Lung (tissue), 12 donors: ENCODE measurements around the gene CTNNBL1. TPM values are rescaled to one million over a fixed set of nuclear protein-coding genes. Genes with fewer than 3 reads are reported as not detected.

ENCODE experiments used
- ATAC-seq: fragments of 200-7000 bp; cut with Tn5 transposase; one replicate; pipeline ENCODE4 v1.9.1; 2020; ENCODE audit warnings: moderate number of reproducible peaks; ENCODE audit not compliant: insufficient read depth, low FRiP score
- DNase-seq, 3 donors: peaks; one replicate each; pipeline ENCODE4 v3.0.0-alpha.2; 2013 to 2017
- H3K27ac ChIP-seq, 2 donors: one replicate each; pipeline ENCODE4 v1.5.1; 2013; ENCODE audit warnings: mild to moderate bottlenecking in 2 of 2, moderate library complexity in 2 of 2, control low read depth in 1 of 2, inconsistent platforms in 1 of 2, low read depth in 1 of 2, low read length in 1 of 2
- H3K27me3 ChIP-seq, 3 donors: one replicate each; pipeline ENCODE4 v1.5.1; 2013; ENCODE audit warnings: low read length in 2 of 3; ENCODE audit not compliant: control insufficient read depth in 3 of 3, insufficient read depth in 3 of 3
- H3K36me3 ChIP-seq, 4 donors: one replicate each; pipeline ENCODE4 v1.5.1; 2013; ENCODE audit warnings: low read length in 4 of 4, mild to moderate bottlenecking in 1 of 4, moderate library complexity in 1 of 4; ENCODE audit not compliant: control insufficient read depth in 4 of 4, insufficient read depth in 4 of 4
- H3K4me1 ChIP-seq, 5 donors: one replicate each; pipeline ENCODE4 v1.5.1; 2013; ENCODE audit warnings: low read length in 5 of 5, mild to moderate bottlenecking in 2 of 5, moderate library complexity in 1 of 5; ENCODE audit not compliant: control insufficient read depth in 5 of 5, insufficient read depth in 5 of 5
- H3K4me3 ChIP-seq: one replicate; pipeline ENCODE4 v1.5.1; 2013; ENCODE audit warnings: mild to moderate bottlenecking, control low read depth, moderate library complexity
- H3K9ac ChIP-seq, 2 donors: one replicate each; pipeline ENCODE4 v1.5.1; 2013; ENCODE audit warnings: low read length in 2 of 2, control low read depth in 1 of 2; ENCODE audit not compliant: insufficient read depth in 1 of 2
- H3K9me3 ChIP-seq, 4 donors: one replicate each; pipeline ENCODE4 v1.5.1; 2013; ENCODE audit warnings: low read length in 3 of 4, mild to moderate bottlenecking in 1 of 4, moderate library complexity in 1 of 4; ENCODE audit not compliant: control insufficient read depth in 4 of 4, insufficient read depth in 3 of 4
- CTCF ChIP-seq: IDR thresholded peaks from 2 replicates; pipeline ENCODE4 v1.5.1; 2012; ENCODE audit warnings: mild to moderate bottlenecking; ENCODE audit errors: control extremely low read depth, extremely low read depth
- WGBS, 2 donors: extraction: QIAGEN DNeasy Blood & Tissue Kit; methylation state at CpG; one replicate each; pipeline ENCODE4 v1.1.7; 2013; 5-methylcytosine and 5-hydroxymethylcytosine counted together
- polyA plus RNA-seq, 2 donors: library from polyadenylated mRNA; stranded (reverse); fragments of 200-250 nt; gene quantifications; one replicate each; pipeline ENCODE4 v1.2.1, GENCODE V29; 2013
- total RNA-seq, 2 donors: library from RNA; depleted of rRNA in 1 of 2; stranded (reverse); fragments of >200 nt in 1 of 2; gene quantifications; one replicate each; pipeline ENCODE4 v1.2.1, GENCODE V29; 2014 to 2021
- donor health status: control.
- donor health status: control.
- donor health status: Bipolar disorder and iron deficiency.
- donor health status: healthy.
- donor health status: DM: yes; HTN: yes; CAD: no.

The CTNNBL1 gene
- total and polyA plus RNA-seq, 4 donors, result 38.9 to 53.1 (median 49.2) TPM

- Histone ChIP-seq H3K9me3 (no peaks in the 10 kb centered on the region), H3K36me3 (peaks cover 6 to 20% (median 15%) of the 10 kb centered on the region in 4 donors), H3K4me1 (peaks cover 0 to 4% (median 0%) of the 10 kb centered on the region in 5 donors), H3K27me3 (no peaks in the 10 kb centered on the region), H3K9ac (no peak overlapping the region), H3K4me3 (no peak overlapping the region), H3K27ac (no peak overlapping the region)
- 44 to 59% methylated on average over 4 of the region's 4 CpGs for WGBS, 2 donors
- TF ChIP-seq CTCF, result no peak
- DNase-seq (no peak), ATAC-seq (no peak)
These were observed 55.4 kb downstream of the CTNNBL1 start for GRCh38 chr20:37749218-37749617.

- Histone ChIP-seq H3K27ac (no peak overlapping the region), H3K4me1 (peaks cover 0 to 4% (median 0%) of the 10 kb centered on the region in 5 donors), H3K4me3 (no peak overlapping the region), H3K9me3 (no peaks in the 10 kb centered on the region), H3K9ac (no peak overlapping the region), H3K36me3 (peaks cover 6 to 20% (median 15%) of the 10 kb centered on the region in 4 donors), H3K27me3 (no peaks in the 10 kb centered on the region)
- peak in 2 of 3 donors; percentile 27 to 36 for DNase-seq
- 69 to 78% methylated on average over 8 of the region's 8 CpGs for WGBS, 2 donors
- TF ChIP-seq CTCF, result no peak
- no peak for ATAC-seq
These were observed 56.0 kb downstream of the CTNNBL1 start for GRCh38 chr20:37749620-37750403.

GRCh38 chr20:37755665-37756064, 61.8 kb downstream of the CTNNBL1 start:
- H3K27ac ChIP-seq, result no peak overlapping the region
- H3K4me3 ChIP-seq, result no peak overlapping the region
- H3K9me3 ChIP-seq, result no peaks in the 10 kb centered on the region
- peaks cover 0 to 8% (median 5%) of the 10 kb centered on the region in 4 donors for H3K36me3 ChIP-seq
- WGBS, 2 donors, result 75 to 88% methylated on average over 3 of the region's 3 CpGs
- H3K4me1 ChIP-seq, result peaks cover 0 to 23% (median 5%) of the 10 kb centered on the region in 5 donors
- no peak for TF ChIP-seq CTCF
- no peaks in the 10 kb centered on the region for H3K27me3 ChIP-seq
- H3K9ac ChIP-seq, result no peak overlapping the region
- ATAC-seq (no peak), DNase-seq (peak; percentile 23 to 32 (median 29))
